Stimulated activated CD4-positive, alpha-beta T cell treated with anti-CD3 and anti-CD28 coated beads, Interleukin-1b, Interleukin-23, amount 100 ng/mL, for 24 hours (primary cell): ENCODE results near the gene DVL3.

Experiments used
- DNase-seq, 4 experiments: peaks; one replicate each; pipeline ENCODE4 v3.0.0-alpha.2; 2020; ENCODE audit warnings: low read depth in 4 of 4, low spot score in 1 of 4

DVL3 gene

GRCh38 chr3:184209146-184209923, 54.2 kb downstream of the DVL3 start:
- DNase-seq: no peak

- no peak for DNase-seq
These were observed 56.1 kb downstream of the DVL3 start for GRCh38 chr3:184211297-184211696.

- no peak for DNase-seq
These were observed 56.5 kb downstream of the DVL3 start for GRCh38 chr3:184211718-184212117.

- no peak for DNase-seq
These were observed 63.6 kb downstream of the DVL3 start for GRCh38 chr3:184218814-184219213.

- no peak for DNase-seq
These were observed 67.3 kb downstream of the DVL3 start for GRCh38 chr3:184222521-184222920.
